NCI-H1105 treated with DMSO at 0.1 percent for 48 hours (cell line): ENCODE measurements around the gene METAP1D.
"Not testable (repeated sequence)": the region's sequence is repeated elsewhere in the genome, so short reads cannot be mapped to it uniquely, and the experiment has no call there.

Experiments
- DNase-seq: peaks from one replicate; lab custom pipeline; 2025; lab: John Stamatoyannopoulos, UW

METAP1D gene

DNA sequence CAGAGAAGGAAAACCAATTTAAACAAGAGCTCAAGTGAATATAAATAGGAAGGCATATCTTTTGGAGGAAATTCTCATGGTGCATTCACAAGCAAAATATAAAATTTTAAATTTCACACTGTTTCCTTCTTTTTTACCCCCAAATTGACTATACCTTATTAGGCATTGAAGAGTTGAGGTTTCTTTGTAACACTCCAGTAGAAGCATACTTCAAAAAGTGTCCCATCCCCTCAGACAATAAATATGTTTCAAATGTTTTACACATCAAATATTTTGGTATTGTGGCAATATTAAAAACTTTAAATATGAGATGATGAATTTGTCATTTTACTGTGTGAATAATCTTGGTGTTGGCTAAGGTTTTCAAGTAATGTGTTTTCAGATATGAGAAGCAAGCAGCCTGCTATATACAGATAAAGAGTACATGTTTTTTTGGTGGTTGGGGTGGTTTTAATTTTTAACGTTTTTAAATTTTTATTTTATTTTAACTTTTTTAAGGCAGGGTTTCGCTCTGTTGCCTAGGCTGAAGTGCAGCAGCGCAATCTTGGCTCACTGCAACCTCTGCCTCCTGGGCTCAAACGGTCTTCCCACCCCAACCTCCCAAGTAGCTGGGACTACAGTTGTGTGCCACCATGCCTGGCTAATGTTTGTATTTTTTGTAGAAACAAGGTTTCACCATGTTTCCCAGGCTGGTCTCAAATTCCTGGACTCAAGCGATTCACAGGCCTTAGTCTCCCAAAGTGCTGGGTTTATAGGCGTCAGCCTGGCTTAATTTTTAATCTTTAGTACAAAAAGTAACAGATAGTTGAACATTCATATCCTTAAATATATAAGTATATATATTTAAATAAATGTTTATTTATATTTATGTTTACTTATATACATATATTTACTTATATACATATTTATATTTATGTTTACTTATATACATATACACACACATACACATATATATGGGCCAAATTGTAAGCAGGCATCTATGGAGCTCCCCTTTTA, 49.1 kb downstream of the METAP1D start:
- no peak for DNase-seq

DNA sequence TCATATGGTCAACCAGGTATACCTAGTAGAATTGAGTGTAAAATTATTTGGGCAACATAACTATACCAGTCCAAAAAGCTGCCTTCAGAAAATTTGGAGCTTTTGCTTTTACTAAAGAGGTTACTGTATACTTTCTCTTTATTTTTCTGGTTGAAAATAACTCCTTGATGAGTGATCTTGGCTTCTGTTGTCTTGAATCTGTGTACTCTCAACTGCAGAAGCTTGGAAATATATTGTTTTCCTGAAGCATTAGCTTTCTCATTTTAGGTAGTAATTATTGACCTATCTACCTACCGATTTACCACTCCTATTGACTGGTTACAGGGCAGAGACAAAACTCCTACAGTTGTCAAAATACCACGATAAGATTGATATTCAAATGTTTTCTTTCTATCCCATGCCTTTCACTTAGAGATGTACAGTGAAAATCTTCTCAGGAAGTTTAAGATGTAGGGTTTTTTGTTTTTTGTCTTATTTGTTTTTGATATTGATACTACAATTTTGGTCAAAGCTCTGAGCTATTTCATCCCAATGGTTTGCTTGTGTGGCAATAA, 49.9 kb downstream of the METAP1D start:
- no peak for DNase-seq

DNA sequence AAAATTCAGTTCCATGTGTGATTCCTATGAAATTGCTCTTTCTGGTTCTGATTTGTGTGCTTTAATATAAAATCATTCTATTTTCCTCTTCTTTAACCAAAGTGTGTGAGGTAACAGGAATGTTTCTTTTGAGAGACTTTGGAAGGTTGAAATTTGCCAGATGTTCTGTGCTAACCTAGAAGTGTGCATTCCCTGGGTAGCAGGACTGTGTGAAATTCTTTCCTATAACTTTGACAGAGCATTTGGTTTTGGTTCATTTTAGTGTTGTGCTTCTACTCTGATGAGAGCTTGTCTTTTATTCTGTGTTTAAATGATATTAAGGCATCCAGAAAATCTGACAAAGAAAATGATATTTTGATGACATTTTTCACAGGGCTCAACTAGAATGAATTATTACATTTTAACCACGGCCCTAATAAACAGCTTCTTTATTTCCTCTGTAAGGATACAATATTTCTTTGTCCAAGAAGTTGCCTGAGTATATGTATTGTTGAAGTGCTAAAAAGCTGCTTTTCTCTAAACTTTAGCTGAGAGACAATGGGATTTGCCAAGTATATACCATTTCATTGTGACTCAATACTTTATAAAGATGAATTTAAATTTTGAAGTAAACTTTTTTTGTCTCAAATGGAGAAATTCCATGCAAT, 50.8 kb downstream of the METAP1D start:
- DNase-seq, result no peak

DNA sequence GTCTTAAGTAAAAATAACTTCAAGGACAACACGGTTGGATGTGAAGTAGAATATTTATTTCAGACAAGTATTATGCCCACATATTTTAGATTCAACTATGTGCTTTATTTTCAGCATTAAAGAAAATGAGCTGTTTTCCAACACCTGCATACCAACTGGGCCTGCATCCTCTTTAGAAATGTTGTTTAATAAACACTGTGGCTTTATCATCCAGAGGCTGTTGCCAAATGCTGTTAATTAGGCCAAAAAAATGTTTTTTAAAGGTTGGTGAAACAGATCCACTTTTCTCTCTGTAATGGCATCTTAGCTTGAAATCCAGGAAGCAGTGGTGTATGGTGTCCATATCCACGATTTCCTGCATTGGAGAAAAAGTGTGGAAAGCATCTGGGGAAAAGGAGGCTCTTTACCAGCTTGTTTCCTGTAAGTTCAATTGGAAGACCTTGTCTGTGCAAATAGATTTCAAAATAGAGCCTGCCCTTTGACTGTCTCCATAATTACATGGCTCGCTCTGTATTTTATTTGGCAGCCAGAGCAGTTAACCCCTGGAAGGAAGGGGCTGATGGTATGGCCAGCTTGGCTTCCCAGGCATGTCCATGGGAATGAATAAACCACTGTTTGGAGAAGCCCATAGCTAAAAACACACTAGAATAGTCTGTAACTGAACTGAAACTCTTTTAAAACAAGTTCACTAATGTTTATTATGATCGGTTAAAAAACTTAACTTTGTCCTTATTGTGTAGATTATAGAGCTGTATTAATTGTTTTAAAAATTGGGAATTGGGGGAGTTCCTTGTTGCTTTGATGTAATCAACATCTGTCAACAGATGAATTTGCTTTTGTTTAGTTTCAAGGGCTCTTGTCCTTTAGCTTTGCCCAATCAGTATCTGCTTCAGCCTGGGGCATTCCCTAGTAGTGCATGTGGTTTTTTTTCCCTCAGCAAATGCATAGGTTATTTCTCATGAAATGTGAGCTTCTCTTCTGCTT, 52.5 kb downstream of the METAP1D start:
- peak; percentile 86 for DNase-seq

DNA sequence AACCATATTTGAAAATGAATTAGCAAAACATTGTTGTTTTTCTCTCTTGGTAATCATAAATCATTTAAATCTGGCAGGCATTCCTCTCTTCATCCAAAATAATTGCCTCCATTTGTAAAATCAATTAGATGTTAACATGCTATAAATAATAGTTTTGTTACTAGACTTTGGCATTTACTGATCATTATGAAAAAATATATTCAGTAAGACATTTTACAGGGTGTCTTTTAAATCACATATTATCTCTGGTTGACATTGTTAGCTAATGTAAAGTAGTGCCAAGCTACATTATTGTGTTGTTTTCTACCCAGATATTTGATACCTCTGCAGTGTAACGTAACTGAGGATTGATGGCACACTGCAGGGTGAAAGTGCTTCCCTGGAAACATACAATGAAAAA, 53.7 kb downstream of the METAP1D start:
- DNase-seq, result no peak

DNA sequence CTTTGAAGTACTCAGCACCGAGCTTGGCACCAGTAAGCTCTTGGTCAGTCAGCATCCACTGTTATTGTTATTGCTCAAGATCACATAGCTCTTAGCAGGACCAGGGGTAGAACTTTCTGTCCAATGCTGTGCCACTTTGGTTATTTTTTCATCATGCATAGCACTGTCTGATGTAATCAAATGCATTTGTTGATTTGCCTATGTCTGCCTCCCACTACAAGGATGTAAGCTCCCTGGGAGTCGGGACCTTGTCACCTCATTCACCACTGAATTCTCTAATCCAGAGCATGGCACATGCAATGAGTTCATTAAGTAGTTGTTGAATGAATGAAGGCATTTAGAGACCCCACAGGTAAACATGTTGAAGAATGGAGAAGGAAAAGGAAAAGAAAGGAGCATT, 56.5 kb downstream of the METAP1D start:
- DNase-seq, result no peak

DNA sequence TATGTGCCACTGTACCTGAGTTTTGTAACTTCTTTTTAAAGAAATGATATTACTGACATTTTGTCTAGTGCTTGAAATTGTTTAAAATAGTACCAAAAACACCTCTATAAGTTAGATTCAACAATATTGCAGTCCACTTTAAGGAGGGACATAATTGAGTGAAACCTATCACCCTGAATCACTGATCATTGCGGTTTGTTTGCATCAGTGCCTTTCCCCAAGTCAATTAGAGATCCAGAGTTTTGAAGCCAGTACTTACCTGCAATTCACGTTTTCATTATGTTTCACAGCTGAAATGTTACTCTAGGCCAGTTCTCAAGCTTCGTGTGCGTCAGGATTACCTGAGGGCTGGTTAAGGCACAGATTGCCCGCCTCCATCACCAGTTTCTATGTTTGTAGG, 58.9 kb downstream of the METAP1D start:
- no peak for DNase-seq

DNA sequence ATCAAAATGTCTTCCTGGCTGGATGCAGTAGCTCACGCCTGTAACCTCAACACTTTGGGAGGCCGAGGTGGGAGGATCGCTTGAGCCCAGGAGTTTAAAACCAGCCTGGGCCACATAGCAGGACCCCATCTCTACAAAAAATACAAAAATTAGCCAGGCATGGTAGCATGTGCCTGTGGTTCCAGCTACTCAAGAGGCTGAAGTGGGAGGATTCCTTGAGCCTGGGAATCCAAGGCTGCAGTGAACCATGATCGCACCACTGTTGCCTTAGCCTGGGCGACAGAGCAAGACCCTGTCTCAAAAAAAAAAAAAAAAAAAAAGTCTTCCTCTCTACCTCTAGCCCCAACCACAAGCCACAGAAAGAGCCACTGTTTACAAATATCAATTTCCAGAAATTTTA, 60.4 kb downstream of the METAP1D start:
- DNase-seq, result not testable (repeated sequence)

DNA sequence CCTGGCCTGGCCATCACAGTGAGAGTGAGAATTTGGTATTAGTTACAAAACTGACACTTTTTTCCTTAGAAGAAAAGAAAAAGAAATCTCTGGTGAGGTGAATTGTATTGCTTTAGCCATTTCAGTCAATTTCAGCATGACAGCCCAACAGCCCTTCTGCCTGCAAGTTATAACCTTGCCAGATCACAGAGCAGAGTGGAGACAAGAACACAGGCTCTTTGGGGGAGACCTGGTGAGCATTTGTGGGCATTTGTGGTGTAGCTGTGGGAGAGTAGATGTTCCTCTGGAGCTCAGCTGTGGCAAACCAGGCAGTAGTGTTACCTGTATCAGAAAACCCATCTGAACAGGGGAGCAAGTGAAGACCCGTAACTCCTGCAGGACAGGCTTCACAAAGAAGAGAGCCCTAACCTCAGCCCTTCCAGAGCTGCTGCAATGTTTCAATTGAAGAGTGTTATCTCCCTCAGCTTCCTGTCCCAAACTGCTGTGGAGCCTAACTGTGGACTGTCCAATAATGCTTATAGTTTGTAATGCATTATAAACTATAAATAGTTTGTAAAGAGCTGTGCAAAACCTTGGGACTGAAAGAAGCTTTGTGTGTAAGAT, 62.8 kb downstream of the METAP1D start:
- no peak for DNase-seq

DNA sequence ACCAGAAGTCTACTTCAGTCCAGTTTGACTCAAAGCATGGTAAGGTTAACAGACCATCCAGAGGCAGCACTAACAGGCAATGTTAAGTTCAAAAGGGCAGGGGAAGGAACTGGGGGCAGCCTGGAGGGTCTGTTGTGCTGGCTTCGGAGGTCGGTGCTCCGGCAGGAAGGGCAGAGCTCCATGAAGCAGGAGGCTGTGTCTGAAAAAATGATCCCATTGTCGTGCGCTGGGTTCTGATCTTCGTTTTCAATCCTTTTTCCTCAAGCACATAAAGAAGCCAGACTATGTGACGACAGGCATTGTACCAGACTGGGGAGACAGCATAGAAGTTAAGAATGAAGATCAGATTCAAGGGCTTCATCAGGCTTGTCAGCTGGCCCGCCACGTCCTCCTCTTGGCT, 63.7 kb downstream of the METAP1D start:
- DNase-seq, result no peak

DNA sequence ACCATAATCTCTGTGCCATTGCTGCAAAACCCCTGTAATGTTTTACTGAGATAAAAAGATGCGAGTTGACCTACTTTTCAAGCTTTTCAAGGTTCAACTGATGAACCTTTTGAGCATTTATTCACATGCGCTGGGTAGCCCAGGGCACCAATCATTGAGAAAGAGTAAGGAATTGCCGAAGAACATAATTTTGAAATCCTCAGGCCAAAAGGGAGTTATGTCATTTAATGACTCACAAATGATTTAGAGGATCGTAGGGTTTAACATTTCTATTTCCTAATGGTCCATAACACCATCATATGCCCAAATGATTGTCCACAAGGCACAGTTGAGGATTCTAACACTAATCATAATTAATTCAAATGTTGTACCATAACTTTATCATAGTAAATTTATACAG, 65.4 kb downstream of the METAP1D start:
- no peak for DNase-seq

DNA sequence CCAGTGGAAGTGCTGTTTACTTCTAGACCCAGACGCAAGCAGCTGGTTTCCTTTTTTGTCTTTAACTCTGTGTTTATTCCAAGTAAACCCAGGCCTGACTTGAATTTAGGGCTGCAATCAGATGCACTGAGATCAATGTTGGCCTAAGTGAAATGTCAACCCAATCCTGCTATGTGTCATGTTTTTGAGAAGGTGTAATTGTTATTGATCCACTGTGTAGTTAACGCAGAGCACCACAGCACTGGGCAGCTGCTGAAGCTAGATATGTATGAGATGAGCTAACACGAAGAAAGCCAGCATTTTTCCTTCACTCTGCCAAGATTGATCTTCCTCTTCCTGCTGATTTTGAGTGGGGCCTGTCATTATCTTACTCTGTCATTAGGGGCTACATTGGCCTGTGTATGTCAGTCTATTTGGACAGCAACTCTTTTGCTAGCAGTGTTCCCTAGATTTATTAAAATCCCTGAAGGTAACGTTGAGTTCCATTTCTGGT, 66.7 kb downstream of the METAP1D start:
- no peak for DNase-seq

DNA sequence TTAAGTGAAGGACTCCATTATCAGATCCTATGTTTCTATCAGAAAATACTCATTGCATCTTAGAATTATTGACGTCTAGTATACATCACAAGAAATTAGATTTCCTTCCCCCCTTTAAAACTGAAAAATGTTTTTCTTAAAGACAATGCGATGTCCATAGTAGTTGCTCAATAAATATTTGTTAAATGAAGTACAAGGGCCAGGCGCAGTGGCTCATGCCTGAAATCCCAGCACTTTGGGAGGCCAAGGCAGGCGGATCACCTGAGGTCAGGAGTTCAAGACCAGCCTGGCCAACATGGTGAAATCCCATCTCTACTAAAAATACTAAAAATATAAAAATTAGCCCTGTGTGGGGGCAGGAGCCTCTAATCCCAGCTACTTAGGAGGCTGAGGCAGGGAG, 68.2 kb downstream of the METAP1D start:
- DNase-seq, result not testable (repeated sequence)

DNA sequence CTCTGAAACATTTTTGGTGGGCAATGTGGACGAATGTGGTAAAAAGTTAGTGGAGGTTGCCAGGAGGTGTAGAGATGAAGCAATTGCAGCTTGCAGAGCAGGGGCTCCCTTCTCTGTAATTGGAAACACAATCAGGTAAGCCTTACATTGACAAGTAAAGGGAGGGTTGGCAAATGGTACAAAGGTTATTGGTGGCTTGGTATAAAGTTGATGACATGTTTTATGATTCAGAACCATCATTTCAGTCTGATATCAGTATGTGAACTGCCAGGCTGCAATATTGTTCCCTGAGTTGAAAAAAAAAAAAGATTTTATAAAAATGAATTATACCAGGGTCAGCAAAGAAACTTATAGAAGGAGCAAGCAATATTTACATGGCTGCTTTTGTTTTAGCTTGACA, 71.2 kb downstream of the METAP1D start:
- no peak for DNase-seq

DNA sequence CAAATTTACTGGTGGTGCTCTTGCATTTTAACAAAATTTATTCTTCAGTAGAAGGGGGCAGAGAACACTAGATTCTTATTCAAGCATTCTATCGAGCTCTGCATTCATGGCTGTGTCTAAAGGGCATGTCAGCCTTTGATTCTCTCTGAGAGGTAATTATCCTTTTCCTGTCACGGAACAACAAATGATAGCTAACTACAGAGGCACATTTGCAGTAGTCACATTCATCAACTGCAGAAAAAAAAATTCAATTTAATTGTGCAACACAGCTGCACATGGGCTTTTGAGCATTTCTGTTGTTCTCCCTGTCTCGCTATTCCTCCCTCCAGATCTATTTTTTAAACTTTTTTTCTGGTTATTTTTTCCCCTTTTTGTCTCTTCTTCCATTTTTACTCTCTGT, 72.5 kb downstream of the METAP1D start:
- DNase-seq, result peak; percentile 84

DNA sequence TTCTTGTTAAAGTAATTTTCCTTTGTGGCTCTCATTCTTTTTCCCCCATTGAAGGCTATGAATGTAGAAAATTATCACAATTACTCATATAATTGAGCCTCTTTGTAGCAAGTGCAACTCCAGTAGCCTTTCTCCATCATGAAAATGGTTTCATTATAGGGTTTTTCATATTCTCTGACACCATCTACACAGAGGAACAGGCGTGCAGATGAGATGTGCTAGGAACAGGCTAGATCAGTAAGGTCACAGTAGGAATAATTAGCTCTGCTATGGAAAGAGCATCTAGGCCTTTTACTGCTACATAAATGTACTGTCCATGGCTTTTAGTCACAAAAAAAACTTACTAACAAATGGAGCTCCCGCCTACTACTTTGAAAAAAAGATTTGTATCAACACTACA, 73.0 kb downstream of the METAP1D start:
- DNase-seq, result peak; percentile 84

DNA sequence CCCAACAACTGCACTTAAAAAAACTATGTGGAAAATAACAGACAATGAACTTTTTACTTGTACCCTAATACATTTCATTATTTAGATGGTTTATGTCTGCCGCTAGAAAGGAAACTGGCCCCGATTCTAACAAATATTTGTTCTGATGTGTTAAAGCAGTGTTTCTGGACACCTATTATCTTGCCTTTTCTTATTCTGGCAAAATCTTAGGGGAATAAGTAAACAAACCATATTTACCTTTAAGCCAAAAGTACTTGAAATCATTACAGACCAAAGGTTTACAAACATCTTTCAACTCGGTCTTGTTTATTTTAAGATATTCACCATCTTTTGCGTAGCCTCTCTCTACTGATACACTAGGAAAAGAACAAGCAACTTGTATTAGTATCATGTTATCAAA, 73.8 kb downstream of the METAP1D start:
- no peak for DNase-seq

DNA sequence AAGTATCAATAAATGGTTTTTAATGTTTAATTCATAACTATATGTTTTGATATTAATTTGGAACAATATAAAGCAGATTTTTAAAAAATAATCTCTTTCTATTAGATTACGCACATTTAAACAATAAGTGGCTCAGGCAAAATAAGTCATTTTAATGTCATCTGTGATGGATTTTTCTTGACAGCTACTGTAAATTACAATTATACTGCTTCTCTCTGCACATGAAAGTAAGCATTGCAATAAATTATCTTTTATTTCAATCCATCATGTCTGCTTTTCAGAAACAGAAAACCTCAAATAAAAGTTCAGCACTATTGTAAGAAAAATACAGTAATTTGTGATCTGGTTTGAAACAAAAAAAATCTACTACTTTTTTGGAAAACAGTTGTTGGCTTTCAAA, 74.5 kb downstream of the METAP1D start:
- no peak for DNase-seq

DNA sequence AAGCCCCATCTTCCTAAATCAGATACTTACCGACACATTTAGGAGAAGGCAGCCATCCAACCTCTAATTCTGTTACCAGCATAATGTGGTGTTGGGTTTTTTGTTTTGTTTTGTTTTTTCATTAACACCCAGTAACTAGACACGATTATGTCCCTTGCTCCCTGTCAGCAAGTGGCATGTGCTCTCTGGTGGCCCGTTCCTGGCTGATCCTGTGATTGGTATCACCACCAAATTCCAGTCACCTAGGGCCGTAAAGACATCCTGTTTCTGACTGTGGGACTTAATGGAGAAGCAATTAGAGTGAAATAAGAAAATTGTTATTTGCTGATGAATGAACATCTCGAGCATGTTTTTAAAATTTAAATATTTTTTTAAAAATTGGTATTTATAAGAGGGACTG, 79.7 kb downstream of the METAP1D start:
- no peak for DNase-seq

DNA sequence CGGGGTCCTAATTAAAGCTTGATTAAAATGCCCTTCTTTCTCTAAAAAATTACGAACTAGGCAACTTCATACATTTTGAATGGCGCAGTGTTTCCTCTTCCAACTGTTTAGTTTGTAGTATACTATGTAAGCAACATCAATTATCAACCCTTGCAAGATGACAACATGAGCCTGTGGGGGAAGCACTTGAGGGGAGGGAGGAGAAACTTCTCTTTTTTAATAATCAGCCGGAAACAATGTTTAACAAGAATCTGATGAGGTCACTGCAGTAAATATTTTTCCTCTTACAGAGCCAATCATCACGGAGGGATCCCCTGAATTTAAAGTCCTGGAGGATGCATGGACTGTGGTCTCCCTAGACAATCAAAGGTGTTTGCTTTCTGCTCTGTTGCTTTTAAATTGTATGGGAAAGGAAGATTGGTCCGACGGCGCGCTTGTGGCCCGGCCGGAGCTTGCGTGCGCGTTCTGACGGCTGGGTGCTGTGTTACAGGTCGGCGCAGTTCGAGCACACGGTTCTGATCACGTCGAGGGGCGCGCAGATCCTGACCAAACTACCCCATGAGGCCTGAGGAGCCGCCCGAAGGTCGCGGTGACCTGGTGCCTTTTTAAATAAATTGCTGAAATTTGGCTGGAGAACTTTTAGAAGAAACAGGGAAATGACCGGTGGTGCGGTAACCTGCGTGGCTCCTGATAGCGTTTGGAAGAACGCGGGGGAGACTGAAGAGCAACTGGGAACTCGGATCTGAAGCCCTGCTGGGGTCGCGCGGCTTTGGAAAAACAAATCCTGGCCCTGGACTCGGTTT, 80.3 kb downstream of the METAP1D start:
- no peak for DNase-seq
